Naive thymus-derived CD8-positive, alpha-beta T cell (primary cell): Measurements from ENCODE around the gene FOXO1. TPM values are rescaled to one million over a fixed set of nuclear protein-coding genes. Genes with fewer than 3 reads are reported as not detected.
A peak's percentile ranks its signal among the peaks of the same experiment; 100 is the strongest.

Experiments used
- ATAC-seq, 2 donors: fragments of 150-1000 bp; cut with Tn5 transposase in 1 of 2; sonication (Bioruptor Pico), chemical (Tn5 transposase) in 1 of 2; 1 replicate in 1 of 2; 2 replicates in 1 of 2; pipeline ENCODE4 v1.10.0; 2021; ENCODE audit warnings: mild to moderate bottlenecking in 2 of 2, moderate library complexity in 2 of 2
- POLR2A ChIA-PET: fragments of 350-600 bp; sonication (Branson Sonifier 250); formaldehyde crosslinking; loops from one replicate; lab custom pipeline; 2021; ENCODE audit warnings: antibody characterized with exemption; lab: Charles Lee
- DNase-seq, 10 donors: peaks; one replicate each; pipeline versions ENCODE4 v3.0.0 to v3.0.0-alpha.2; 2020 to 2022
- H3K27ac Mint-ChIP-seq, 10 donors: one replicate each; pipeline ENCODE4 v1.8.0; 2020 to 2022; ENCODE audit warnings: mild to moderate bottlenecking in 10 of 10, mixed read lengths in 10 of 10, moderate library complexity in 4 of 10, inconsistent platforms in 1 of 10
- H3K27me3 Mint-ChIP-seq, 5 donors: one replicate each; pipeline ENCODE4 v1.8.0; 2021 to 2022; ENCODE audit warnings: mixed read lengths in 5 of 5
- H3K36me3 Mint-ChIP-seq, 3 donors: one replicate each; pipeline ENCODE4 v1.8.0; 2020 to 2022; ENCODE audit warnings: mixed read lengths in 3 of 3, mild to moderate bottlenecking in 2 of 3, inconsistent platforms in 1 of 3
- H3K4me1 Mint-ChIP-seq, 4 donors: one replicate each; pipeline ENCODE4 v1.8.0; 2021 to 2022; ENCODE audit warnings: mixed read lengths in 4 of 4
- H3K4me3 Mint-ChIP-seq, 10 donors: one replicate each; pipeline ENCODE4 v1.8.0; 2020 to 2022; ENCODE audit warnings: mild to moderate bottlenecking in 10 of 10, mixed read lengths in 10 of 10, moderate library complexity in 6 of 10, inconsistent platforms in 1 of 10
- H3K9me3 Mint-ChIP-seq, 9 donors: one replicate each; pipeline ENCODE4 v1.8.0; 2020 to 2022; ENCODE audit warnings: mixed read lengths in 9 of 9, mild to moderate bottlenecking in 3 of 9, inconsistent platforms in 1 of 9, moderate library complexity in 1 of 9
- polyA plus RNA-seq, 3 donors: library from polyadenylated mRNA; unstranded; fragments of 300-500 nt; fragmentation: Illumina TruSeq; gene quantifications; one replicate each; pipeline ENCODE4 v1.2.3, GENCODE V29; 2021
- total RNA-seq, 8 experiments: library from RNA in 2 of 8; stranded (reverse) in 2 of 8; gene quantifications; one replicate each; pipeline ENCODE4 v1.2.3 and lab custom pipeline; 2021 to 2026

The FOXO1 gene
- total and polyA plus RNA-seq, 5 experiments from 2014 or later: 59.1 to 137 (median 101) TPM

DNA sequence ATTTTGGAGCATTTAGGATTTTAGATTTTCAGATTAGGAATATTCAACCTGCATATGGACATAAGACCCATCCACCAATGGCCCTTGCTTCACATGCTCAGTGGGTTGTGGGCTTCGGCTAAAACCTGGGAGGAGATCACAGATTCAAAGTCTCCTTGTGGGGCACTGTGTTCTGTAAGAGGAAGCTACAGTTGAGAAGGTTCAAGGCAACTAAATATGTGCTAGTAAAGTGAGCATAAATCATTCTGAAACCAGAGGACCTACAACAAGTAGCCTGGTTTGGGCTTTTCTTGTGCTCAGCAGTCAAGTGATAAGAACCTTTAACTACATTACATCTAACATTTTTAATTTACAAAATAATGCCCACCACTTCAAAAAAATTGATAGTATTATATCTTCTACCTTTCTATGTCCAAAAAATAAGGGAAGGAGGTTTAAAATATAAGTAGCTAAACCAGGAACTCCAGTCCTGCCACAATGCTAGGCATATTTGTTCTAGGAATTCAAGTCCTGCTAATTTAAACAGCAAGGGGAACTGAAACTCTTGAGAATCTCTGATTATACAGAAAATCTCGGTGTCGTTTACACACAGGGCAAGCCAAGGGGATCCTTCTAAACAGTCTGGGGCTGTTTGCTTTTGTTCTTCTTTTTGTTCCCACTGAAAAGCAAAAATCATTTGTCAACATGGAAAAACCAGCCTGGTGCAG is 36.6 kb downstream of the FOXO1 start:
- ATAC-seq (no peak), DNase-seq (no peak)
- Mint-ChIP-seq H3K4me1 (peaks cover 37 to 96% (median 88%) of the 10 kb centered on the region in 4 donors), H3K9me3 (no peaks in the 10 kb centered on the region), H3K27me3 (no peaks in the 10 kb centered on the region), H3K4me3 (peak overlapping the region in 9 of 10 donors; percentile 10 to 52 (median 41)), H3K27ac (peak overlapping the region in 9 of 10 donors; percentile 63 to 87 (median 81)), H3K36me3 (peaks cover 3 to 47% (median 4%) of the 10 kb centered on the region in 3 donors)
- POLR2A ChIA-PET: interaction anchor here (0.8 kb wide), 1 partner anchor 10 kb away, joined by 3 read pairs; no protein-coding TSS in a partner anchor

- ATAC-seq (no peak), DNase-seq (no peak)
- H3K9me3 Mint-ChIP-seq: no peaks in the 10 kb centered on the region
- H3K36me3 Mint-ChIP-seq: peaks cover 2 to 38% (median 3%) of the 10 kb centered on the region in 3 donors
- peaks cover 44 to 95% (median 87%) of the 10 kb centered on the region in 4 donors for H3K4me1 Mint-ChIP-seq
- H3K4me3 Mint-ChIP-seq: peak overlapping the region in 9 of 10 donors; percentile 12 to 74 (median 31)
- H3K27me3 Mint-ChIP-seq: no peaks in the 10 kb centered on the region
- POLR2A ChIA-PET: interaction anchor here (0.6 kb wide), 1 partner anchor 19 kb away, joined by 6 read pairs; no protein-coding TSS in a partner anchor
- peak overlapping the region; percentile 43 to 91 (median 67) for H3K27ac Mint-ChIP-seq
Observed at GRCh38 chr13:40626977-40627376, 39.5 kb downstream of the FOXO1 start.

- DNase-seq (no peak), ATAC-seq (no peak)
- Mint-ChIP-seq H3K4me1 (peaks cover 43 to 94% (median 84%) of the 10 kb centered on the region in 4 donors), H3K36me3 (peaks cover 2 to 36% (median 3%) of the 10 kb centered on the region in 3 donors), H3K4me3 (peak overlapping the region in 9 of 10 donors; percentile 25 to 74 (median 51)), H3K9me3 (no peaks in the 10 kb centered on the region), H3K27me3 (no peaks in the 10 kb centered on the region), H3K27ac (peak overlapping the region; percentile 22 to 91 (median 73))
- POLR2A ChIA-PET: interaction anchor here (0.6 kb wide), 2 partner anchors 19 to 104 kb away, joined by 4 to 6 read pairs; no protein-coding TSS in a partner anchor
Observed at GRCh38 chr13:40626561-40626960, 39.9 kb downstream of the FOXO1 start.

GRCh38 chr13:40624986-40625385 is 41.5 kb downstream of the FOXO1 start:
- Mint-ChIP-seq H3K4me3 (peak overlapping the region in 6 of 10 donors; percentile 11 to 72 (median 41)), H3K27ac (peak overlapping the region in 7 of 10 donors; percentile 21 to 91 (median 72)), H3K4me1 (peaks cover 44 to 91% (median 80%) of the 10 kb centered on the region in 4 donors), H3K27me3 (no peaks in the 10 kb centered on the region), H3K9me3 (no peaks in the 10 kb centered on the region), H3K36me3 (peaks cover 0 to 34% (median 3%) of the 10 kb centered on the region in 3 donors)
- POLR2A ChIA-PET: no interaction called here
- DNase-seq (no peak), ATAC-seq (no peak)

DNA sequence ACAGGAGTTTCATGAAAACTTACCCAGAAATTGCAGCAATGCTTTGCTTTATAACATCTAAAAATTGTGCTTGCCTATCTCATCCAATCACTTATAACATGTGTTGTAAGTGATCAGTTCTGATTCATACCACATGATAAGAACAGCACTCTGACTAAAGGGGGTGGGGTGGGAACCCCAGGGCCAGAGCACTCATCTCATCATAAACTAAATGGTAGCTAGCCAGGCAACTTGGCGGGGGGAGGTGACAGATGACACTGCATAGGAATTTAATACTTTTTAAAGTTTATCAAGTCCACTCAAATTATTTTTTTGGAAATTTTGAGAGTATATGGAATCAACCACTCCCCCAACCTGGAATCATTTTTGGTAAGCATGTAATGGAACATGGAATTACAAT is 42.1 kb downstream of the FOXO1 start:
- Mint-ChIP-seq H3K9me3 (no peaks in the 10 kb centered on the region), H3K4me1 (peaks cover 47 to 91% (median 80%) of the 10 kb centered on the region in 4 donors), H3K27me3 (no peaks in the 10 kb centered on the region), H3K27ac (peak overlapping the region in 8 of 10 donors; percentile 27 to 91 (median 74)), H3K36me3 (peaks cover 0 to 35% (median 3%) of the 10 kb centered on the region in 3 donors), H3K4me3 (peak overlapping the region in 9 of 10 donors; percentile 34 to 78 (median 57))
- DNase-seq: peak in 1 of 10 donors; percentile 25
- POLR2A ChIA-PET: interaction anchor here (0.7 kb wide), 1 partner anchor 52 kb away, joined by 4 read pairs; no protein-coding TSS in a partner anchor
- ATAC-seq: peak; percentile 61 to 71

- Mint-ChIP-seq H3K9me3 (no peaks in the 10 kb centered on the region), H3K4me3 (peak overlapping the region in 9 of 10 donors; percentile 25 to 67 (median 55)), H3K27ac (peak overlapping the region in 9 of 10 donors; percentile 45 to 93 (median 77)), H3K27me3 (no peaks in the 10 kb centered on the region), H3K36me3 (peaks cover 0 to 26% (median 0%) of the 10 kb centered on the region in 3 donors), H3K4me1 (peaks cover 51 to 92% (median 82%) of the 10 kb centered on the region in 4 donors)
- DNase-seq (no peak), ATAC-seq (no peak)
- POLR2A ChIA-PET: interaction anchor here (0.6 to 1.5 kb wide), 3 partner anchors 20 to 53 kb away, joined by 3 to 7 read pairs (median 5); no protein-coding TSS in a partner anchor
Observed at GRCh38 chr13:40622761-40623160, 43.7 kb downstream of the FOXO1 start.

GRCh38 chr13:40622246-40622645 is 44.2 kb downstream of the FOXO1 start:
- POLR2A ChIA-PET: interaction anchor here (0.6 to 1.5 kb wide), 3 partner anchors 19 to 52 kb away, joined by 3 to 7 read pairs (median 5); no protein-coding TSS in a partner anchor
- Mint-ChIP-seq H3K27ac (peak overlapping the region; percentile 45 to 93 (median 74)), H3K27me3 (no peaks in the 10 kb centered on the region), H3K4me1 (peaks cover 55 to 92% (median 82%) of the 10 kb centered on the region in 4 donors), H3K36me3 (peaks cover 0 to 21% (median 0%) of the 10 kb centered on the region in 3 donors), H3K4me3 (peak overlapping the region in 8 of 10 donors; percentile 25 to 68 (median 55)), H3K9me3 (no peaks in the 10 kb centered on the region)
- DNase-seq (no peak), ATAC-seq (no peak)

- Mint-ChIP-seq H3K4me1 (peaks cover 66 to 93% (median 89%) of the 10 kb centered on the region in 4 donors), H3K27me3 (no peaks in the 10 kb centered on the region), H3K36me3 (peaks cover 0 to 15% (median 0%) of the 10 kb centered on the region in 3 donors), H3K27ac (peak overlapping the region; percentile 42 to 96 (median 83)), H3K9me3 (no peaks in the 10 kb centered on the region), H3K4me3 (peak overlapping the region in 8 of 10 donors; percentile 14 to 64 (median 47))
- POLR2A ChIA-PET: no interaction called here
- DNase-seq (no peak), ATAC-seq (no peak)
Observed at GRCh38 chr13:40619479-40619814, 47.0 kb downstream of the FOXO1 start.

DNA sequence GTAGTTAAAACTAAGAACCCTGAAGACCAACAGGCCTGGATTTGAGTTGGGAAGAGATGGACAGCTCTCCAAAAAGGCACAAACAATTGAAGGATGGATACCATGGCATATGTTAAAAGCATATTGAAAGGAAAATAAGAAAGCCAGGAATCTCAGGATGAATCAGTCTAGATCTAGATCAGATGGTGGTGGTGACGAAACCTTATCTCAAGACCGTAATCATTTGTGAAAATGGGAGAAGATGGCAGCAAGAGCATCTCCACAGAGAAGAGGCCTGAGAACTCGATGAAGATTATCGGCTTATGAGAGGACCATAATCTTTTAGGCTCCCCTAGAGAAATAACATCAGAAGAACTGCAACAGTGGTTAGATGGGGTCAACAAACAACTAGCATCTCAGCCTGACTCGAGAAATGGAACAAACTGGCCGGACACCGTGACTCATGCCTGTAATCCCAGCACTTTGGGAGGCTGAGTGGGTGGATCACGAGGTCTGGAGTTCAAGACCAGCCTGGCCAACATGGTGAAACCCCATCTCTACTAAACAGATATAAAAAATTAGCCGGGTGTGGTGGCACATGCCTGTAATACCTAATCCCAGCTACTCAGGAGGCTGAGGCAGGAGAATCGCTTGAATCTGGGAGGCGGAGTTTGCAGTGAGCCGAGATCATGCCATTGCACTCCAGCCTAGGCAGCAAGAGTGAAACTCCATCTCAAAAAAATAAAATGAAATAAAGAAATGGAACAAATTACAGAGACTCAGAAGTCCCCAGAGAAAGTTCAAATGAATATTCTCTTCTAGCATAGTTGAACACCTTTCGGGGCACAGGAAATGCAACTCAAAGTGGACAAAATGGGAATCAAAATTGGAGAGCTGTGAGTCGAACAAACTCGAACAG is 47.6 kb downstream of the FOXO1 start:
- POLR2A ChIA-PET: interaction anchor here (0.9 kb wide), 1 partner anchor 124 kb away, joined by 3 read pairs; no protein-coding TSS in a partner anchor
- Mint-ChIP-seq H3K27ac (peak overlapping the region; percentile 71 to 99 (median 95)), H3K4me1 (peaks cover 67 to 94% (median 90%) of the 10 kb centered on the region in 4 donors), H3K27me3 (no peaks in the 10 kb centered on the region), H3K36me3 (peaks cover 0 to 15% (median 0%) of the 10 kb centered on the region in 3 donors), H3K9me3 (no peaks in the 10 kb centered on the region), H3K4me3 (peak overlapping the region in 8 of 10 donors; percentile 5 to 65 (median 58))
- ATAC-seq (no peak), DNase-seq (no peak)

DNA sequence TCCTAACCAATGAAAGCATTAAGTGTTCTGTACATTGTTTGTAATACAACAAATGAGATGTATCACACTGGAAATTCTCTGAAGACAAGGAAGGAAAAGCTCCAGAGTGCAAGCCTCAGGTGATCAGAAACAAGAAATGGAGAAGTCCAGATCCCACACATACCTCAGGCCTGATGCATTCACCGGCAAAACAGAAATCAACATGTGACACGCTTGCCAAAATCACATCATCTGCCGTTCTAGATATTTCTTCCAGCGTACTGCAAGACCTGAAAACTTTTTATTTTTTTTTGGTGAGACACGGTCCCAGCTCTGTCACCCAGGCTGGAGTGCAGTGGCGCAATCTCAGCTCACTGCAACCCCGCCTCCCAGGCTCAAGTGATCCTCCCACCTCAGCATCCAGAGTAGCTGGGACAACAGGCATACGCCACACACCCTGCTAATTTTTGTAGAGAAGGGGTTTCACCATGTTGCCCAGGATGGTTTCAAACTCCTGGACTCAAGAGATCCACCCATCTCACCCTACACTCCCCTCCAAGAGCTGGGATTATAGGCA is 48.6 kb downstream of the FOXO1 start:
- POLR2A ChIA-PET: interaction anchor here (0.9 to 2.0 kb wide), 2 partner anchors 47 to 123 kb away, joined by 3 to 6 read pairs; no protein-coding TSS in a partner anchor
- H3K27ac Mint-ChIP-seq: peak overlapping the region; percentile 82 to 99 (median 96)

GRCh38 chr13:40615619-40616018 is 50.8 kb downstream of the FOXO1 start:
- POLR2A ChIA-PET: interaction anchor here (1.3 kb wide), 1 partner anchor 12 kb away, joined by 3 read pairs; no protein-coding TSS in a partner anchor
- no peak for ATAC-seq
- peak overlapping the region; percentile 40 to 87 (median 64) for H3K4me3 Mint-ChIP-seq
- H3K27ac Mint-ChIP-seq: peak overlapping the region; percentile 82 to 99 (median 96)
- peaks cover 69 to 99% (median 99%) of the 10 kb centered on the region in 4 donors for H3K4me1 Mint-ChIP-seq
- H3K9me3 Mint-ChIP-seq: no peaks in the 10 kb centered on the region
- H3K27me3 Mint-ChIP-seq: no peaks in the 10 kb centered on the region
- H3K36me3 Mint-ChIP-seq: peaks cover 0 to 18% (median 0%) of the 10 kb centered on the region in 3 donors
- DNase-seq: peak in 1 of 10 donors; percentile 24

More for the DNA sequence above, 48.6 kb downstream of the FOXO1 start:
- no peak for ATAC-seq
- H3K4me1 Mint-ChIP-seq: peaks cover 70 to 96% (median 92%) of the 10 kb centered on the region in 4 donors
- no peaks in the 10 kb centered on the region for H3K27me3 Mint-ChIP-seq
- H3K36me3 Mint-ChIP-seq: peaks cover 0 to 17% (median 0%) of the 10 kb centered on the region in 3 donors
- H3K9me3 Mint-ChIP-seq: no peaks in the 10 kb centered on the region
- peak overlapping the region in 8 of 10 donors; percentile 24 to 87 (median 60) for H3K4me3 Mint-ChIP-seq
- no peak for DNase-seq
